HG03064 (cell line): ENCODE data around the gene ZNF598.
"Not testable (repeated sequence)": the region's sequence is repeated elsewhere in the genome, so short reads cannot be mapped to it uniquely, and the experiment has no call there.

Experiments
- ATAC-seq: cut with Tn5 transposase; IDR thresholded peaks from one replicate; pipeline ENCODE4 v1.9.1; 2021; ENCODE audit warnings: low read depth; ENCODE audit not compliant: unreplicated experiment

Gene ZNF598

DNA sequence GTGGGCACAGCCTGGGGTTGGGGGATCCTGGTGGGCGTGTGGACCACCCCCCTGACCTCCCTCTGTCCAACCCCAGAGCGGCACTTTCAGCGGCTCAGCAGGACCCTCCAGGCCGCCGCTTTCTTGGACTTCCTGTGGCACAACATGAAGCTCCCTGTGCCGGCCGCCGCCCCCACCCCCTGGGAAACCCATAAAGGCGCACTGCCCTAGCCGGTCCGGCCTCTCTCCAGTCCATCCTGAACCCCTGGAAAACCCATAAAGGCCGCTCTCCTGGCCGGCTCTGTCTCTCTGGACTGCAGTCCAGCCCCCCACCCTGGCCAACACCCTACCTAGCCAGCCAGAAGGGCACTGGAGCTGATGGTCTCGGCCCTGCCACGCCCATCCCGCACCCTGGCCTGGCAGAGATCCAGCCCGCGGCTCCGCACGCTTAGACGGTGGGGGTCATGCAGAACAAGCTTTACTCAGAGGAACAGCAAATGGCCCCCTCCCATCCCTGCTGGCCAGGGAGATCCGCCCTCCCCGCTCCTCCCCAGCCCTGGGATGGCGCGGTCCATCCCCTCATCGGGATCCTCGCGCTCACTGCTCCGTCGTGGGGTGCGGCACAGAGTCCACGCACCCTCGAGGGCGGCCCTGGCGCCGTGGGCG, 31.0 kb downstream of the ZNF598 start:
- no peak for ATAC-seq

DNA sequence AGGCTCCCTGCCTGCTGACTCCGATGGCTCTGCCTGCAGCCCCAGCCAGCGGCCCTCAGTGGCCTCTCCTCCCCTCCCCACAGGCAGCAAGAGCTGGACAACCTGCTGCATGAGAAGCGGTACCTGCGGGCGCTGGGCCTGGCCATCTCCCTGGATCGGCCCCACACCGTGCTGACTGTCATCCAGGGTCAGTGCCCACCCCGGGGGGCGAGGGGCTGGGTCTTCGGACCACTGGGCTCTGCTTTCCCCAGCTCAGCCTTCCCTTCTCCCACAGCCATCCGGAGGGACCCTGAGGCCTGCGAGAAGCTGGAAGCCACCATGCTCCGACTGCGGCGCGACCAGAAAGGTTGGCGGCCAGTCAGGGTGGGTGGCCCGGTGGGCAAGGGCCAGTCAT, 31.7 kb downstream of the ZNF598 start:
- no peak for ATAC-seq

GRCh38 chr16:1976951-1977874, 32.4 kb downstream of the ZNF598 start:
- no peak for ATAC-seq

- no peak for ATAC-seq
Measured at GRCh38 chr16:1976216-1976520, 33.5 kb downstream of the ZNF598 start.

- no peak for ATAC-seq
Measured at GRCh38 chr16:1975432-1976215, 34.0 kb downstream of the ZNF598 start.

DNA sequence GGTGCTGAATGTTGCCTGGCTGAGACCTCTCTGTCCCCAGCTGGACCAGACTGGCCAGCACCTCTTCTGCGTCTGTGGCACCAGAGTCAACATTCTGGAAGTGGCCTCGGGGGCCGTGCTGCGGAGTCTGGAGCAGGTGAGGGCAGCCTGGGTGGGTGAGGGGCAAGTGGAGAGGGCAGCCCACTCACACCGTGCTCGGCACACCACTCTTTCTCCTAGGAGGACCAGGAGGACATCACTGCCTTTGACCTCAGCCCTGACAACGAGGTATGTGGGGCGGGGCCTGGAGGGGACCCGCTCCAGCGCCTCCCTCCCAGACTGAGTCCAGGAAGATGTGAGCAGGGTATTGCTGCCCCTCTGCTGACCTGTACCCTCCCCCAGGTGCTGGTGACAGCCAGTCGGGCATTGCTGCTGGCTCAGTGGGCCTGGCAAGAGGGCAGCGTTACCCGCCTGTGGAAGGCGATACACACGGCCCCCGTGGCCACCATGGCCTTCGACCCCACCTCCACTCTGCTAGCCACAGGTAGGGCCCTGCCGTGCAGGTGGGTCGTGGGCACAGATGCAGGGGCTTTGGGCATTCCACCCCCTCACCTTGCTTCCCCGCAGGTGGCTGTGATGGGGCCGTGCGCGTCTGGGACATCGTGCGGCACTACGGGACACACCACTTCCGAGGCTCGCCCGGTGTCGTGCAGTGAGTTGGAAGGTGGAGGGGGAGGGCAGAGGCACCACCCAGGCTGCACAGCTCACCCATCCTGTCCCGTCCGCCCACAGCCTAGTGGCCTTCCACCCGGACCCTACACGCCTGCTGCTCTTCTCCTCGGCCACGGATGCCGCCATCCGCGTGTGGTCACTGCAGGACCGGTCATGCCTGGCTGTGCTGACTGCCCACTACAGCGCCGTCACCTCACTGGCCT, 35.2 kb downstream of the ZNF598 start:
- ATAC-seq: no peak

- no peak for ATAC-seq
Measured at GRCh38 chr16:1973461-1974156, 36.0 kb downstream of the ZNF598 start.

DNA sequence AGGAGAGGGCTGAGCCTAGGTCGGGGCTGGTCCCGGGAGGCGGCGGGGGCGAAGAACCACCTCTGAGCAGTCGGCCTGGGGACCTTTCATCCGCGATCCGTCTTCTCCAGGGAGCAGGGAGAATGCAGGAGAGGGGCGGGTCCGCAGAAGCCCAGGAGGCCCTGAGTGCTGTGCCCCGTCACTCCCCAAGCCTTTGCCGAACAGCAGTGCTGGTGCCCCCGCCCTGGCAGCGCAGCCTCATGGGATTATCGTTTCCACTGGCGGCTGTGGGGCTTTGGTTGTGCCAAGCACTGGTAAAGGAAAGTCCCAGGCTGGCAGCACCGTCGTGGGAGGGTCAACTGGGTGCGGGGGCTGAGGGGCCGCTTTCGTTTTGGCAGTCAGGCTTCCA, 37.1 kb downstream of the ZNF598 start:
- no peak for ATAC-seq

- ATAC-seq: peak; percentile 53
Measured at GRCh38 chr16:1971796-1972489, 37.7 kb downstream of the ZNF598 start, which contains the start of gene TBL3. Gene TBL3 (plus strand): TSS chr16:1972053. CDS start chr16:1972165, 112 bp downstream.

DNA sequence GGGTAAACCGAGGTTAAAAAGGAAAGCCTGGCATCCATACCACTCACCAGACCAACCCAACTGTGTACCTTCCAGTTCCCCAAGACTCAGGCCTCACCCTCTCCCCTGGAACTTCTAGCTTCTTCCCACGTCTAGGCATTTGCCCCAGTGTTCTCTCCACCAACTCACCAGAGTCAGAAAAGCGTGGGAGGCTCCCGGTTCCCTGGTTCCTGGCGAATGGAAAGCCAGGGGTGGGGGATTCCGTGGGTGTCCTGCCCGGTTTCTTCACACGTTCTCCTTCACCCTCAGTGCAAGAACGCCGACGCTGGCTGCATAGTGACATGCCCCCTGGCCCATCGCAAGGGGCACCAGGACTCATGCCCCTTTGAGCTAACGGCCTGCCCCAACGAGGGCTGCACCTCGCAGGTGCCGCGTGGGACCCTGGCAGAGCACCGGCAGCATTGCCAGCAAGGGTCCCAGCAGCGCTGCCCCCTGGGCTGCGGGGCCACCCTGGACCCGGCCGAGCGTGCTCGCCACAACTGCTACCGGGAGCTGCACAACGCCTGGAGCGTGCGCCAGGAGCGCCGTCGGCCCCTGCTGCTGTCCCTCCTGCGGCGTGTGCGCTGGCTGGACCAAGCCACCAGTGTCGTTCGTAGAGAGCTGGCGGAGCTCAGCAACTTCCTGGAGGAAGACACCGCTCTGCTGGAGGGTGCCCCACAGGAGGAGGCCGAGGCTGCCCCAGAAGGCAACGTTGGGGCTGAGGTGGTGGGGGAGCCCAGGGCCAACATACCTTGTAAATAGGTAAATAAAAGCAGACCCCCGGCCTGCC, 41.3 kb downstream of the ZNF598 start:
- no peak for ATAC-seq

GRCh38 chr16:1966460-1966859, 43.2 kb downstream of the ZNF598 start, which contains the start of gene RNF151:
Gene RNF151 (plus strand): TSS chr16:1966856. CDS start chr16:1966882, 26 bp downstream.
- ATAC-seq: no peak

DNA sequence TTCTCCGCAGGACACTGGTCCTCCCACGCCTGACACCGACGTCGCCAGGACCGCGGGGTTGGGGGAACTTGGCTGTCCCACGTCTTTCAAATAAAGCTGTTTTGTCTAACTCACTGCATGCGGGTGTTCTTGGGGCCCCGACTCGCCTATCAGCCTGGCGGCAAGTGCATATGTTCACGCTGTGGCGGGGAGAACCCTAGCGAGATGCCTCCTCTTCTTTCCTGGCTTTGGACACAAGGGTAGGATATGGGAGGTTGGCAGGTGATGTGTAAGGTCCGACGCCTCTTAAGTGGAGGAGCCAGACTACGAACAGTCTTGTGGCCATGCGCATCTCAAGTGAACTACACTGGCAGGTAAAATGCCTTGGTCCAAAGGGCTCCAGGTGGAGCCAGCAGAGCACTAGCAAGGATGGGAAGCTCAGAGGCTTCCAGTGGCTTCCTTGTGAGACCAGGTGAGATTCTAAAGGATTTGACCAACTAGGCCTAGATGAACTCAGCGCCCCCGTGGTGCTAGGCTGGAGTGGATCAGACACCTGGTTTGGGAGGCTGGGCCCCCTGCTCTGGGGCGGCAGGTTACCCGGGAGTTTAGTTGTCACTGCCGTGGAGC, 44.1 kb downstream of the ZNF598 start:
- ATAC-seq: no peak

- peak; percentile 68 for ATAC-seq
Measured at GRCh38 chr16:1964506-1965395, 44.9 kb downstream of the ZNF598 start, which contains the start of gene RPS2. Gene RPS2 (minus strand): TSS chr16:1964826. CDS start chr16:1964625, 201 bp downstream.

DNA sequence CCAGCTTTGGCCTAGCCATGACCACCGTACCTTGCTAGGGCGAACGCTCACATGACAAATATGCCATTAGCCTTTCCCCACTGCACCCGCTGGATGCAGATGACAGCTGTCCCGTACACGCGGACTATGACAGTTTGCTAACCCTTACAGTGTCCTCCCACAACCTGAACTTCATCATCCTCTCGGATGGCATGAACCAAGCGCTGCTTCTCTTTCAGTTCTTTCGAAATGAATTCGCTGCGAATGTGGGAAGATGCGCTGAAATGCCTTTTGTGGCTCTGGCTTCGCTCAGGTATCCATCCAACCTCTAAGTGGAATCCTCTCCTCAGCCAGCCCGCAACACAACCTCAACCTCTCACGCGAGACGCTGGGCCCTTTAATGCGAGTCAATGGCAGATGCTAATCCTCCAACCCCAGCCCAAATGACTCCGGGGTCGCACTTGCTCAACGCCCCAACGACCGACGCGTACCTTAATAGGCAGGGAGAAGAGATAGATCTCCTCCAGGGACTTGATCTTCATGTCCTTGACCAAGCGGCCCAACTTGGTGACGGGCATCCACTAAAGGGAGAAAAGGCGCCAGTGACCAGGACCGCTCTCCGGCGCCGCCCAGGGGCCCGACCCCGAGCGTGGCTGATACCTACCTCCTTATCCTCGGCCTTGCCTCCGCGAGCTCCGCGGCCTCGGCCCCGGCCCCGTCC, 45.7 kb downstream of the ZNF598 start:
- ATAC-seq: peak; percentile 8

DNA sequence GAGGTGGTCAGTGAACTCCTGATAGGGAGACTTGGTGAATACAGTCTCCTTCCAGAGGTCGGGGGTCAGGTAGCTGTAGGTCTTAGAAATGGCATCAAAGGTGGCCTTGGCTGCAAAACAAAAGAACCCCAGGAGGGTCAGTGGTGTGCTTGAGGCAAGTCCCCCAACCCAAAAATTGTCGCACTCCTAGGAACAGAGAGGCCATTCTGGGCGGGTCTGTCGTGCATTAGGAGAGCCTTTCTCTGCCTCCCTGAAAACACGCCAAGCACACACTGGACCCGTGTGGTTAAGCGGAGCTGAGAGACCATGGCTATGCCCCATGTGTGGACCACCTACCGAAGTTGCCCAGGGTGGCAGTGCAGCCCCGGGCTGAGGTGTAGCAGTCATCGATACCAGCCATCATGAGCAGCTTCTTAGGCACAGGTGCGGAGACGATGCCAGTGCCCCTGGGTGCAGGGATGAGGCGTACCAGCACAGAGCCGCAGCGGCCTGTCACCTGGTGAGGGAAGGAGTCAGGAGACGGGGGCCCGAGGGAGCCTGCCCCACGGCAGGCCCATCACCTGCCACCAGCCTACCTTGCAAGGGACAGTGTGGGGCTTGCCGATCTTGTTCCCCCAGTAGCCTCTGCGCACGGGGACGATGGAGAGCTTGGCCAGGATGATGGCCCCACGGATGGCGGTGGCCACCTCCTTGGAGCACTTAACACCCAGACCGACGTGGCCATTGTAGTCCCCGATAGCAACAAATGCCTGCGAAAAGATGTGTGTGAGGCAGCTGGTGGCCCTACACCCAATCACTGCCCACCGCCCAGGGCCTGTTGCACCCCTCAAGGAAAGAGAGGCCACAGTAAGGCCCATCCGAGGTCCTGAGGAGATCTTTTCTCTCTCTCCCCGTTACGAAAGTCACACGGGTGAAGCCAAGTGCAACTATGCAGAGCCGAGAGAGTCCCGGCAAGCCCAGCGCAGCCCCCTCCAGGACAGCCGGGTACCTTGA, 47.2 kb downstream of the ZNF598 start:
- ATAC-seq: not testable (repeated sequence)
